ENCODE data around the gene PSMB10. TPM values are rescaled to one million over a fixed set of nuclear protein-coding genes. Genes with fewer than 3 reads are reported as not detected.

The PSMB10 gene
- total RNA-seq, 4 donors from 2014 or later, result 22.9 to 57.6 (median 39.4) TPM

GRCh38 chr16:67892899-67893742 lies 43.5 kb downstream of the PSMB10 start, which contains the start of gene PSKH1:
TSS of gene PSKH1 (plus strand) at chr16:67893254. CDS start at chr16:67908750, 15,496 bp downstream.
- WGBS, 2 donors, result 1% methylated on average over 30 to 54 of the region's 90 CpGs
- Histone ChIP-seq H3K27me3 (no peaks in the 10 kb centered on the region), H3K36me3 (no peaks in the 10 kb centered on the region), H3K4me1 (peaks cover 3 to 53% (median 32%) of the 10 kb centered on the region in 4 donors), H3K4me3 (peak within 1 kb of the TSS; percentile 64 to 98 (median 76)), H3K9me3 (no peaks in the 10 kb centered on the region), H3K27ac (peak within 1 kb of the TSS; percentile 82 to 99 (median 94))
- TF ChIP-seq CTCF (IDR thresholded peaks at IDR 0.05), result peak in 1 of 5 experiments; percentile 42
- TF ChIP-seq EP300 (IDR thresholded peaks at IDR 0.05), result peak; percentile 50 to 76
- peak; percentile 60 to 92 for TF ChIP-seq POLR2A (IDR thresholded peaks at IDR 0.05)
- peak; percentile 94 to 95 for DNase-seq (ENCODE audit: low spot score in 2 of 2)

DNA sequence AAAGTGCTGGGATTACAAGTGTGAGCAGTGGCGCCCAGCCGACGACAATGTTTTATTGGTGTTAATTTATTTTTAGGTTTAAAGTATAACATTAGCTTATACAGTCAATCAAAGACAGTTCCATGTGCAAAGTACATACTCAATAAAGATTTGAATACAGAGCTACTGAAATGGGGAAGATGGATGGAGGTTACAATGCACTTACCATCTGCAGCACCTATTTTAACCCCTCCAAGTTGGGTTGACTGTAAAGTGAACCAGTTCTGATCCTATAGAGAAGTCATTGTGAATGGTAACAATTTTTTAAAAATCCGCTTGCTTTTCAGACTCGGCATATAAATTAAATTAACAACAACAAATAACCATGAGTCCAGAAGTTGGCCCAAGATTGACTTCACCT lies 44.3 kb downstream of the PSMB10 start:
- peak overlapping the region in 3 of 4 donors; percentile 72 to 98 (median 81) for H3K4me3 ChIP-seq
- H3K36me3 ChIP-seq, result no peaks in the 10 kb centered on the region
- no peaks in the 10 kb centered on the region for H3K9me3 ChIP-seq
- 56 to 60% methylated on average over 5 of the region's 5 CpGs for WGBS, 2 donors
- H3K27ac ChIP-seq, result peak overlapping the region; percentile 82 to 99 (median 88)
- H3K27me3 ChIP-seq, result no peaks in the 10 kb centered on the region
- no peak for TF ChIP-seq POLR2A (IDR thresholded peaks at IDR 0.05)
- no peak for TF ChIP-seq EP300 (IDR thresholded peaks at IDR 0.05)
- TF ChIP-seq CTCF (IDR thresholded peaks at IDR 0.05), result no peak
- DNase-seq (ENCODE audit: low spot score in 2 of 2), result no peak
- H3K4me1 ChIP-seq, result peaks cover 3 to 45% (median 26%) of the 10 kb centered on the region in 4 donors

DNA sequence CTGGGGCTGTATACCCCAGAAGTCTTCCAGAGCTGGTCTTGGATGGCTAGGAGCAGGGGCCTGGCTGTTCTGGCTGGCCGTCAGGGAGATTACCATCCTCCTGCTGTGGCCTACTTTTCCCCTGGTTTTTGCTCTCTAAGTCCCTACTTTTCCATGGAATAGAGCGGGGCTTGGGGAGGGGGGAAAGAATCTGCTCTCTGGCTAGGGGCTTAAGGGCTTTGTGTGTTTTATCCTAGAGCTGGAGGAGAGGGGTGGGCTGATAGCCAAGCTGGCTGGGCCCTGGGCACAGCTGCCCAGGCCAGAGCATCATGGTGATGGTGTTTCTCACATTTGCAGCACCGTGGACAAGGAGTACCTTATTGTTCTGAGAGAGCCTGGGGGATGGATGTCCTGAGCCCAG lies 48.3 kb downstream of the PSMB10 start:
- no peak overlapping the region for H3K27ac ChIP-seq
- no peaks in the 10 kb centered on the region for H3K27me3 ChIP-seq
- TF ChIP-seq CTCF (IDR thresholded peaks at IDR 0.05) (no peak), EP300 (IDR thresholded peaks at IDR 0.05) (no peak), POLR2A (IDR thresholded peaks at IDR 0.05) (no peak)
- peaks cover 0 to 27% (median 0%) of the 10 kb centered on the region in 3 donors for H3K36me3 ChIP-seq
- WGBS, 2 donors, result 73 to 78% methylated on average over 3 of the region's 3 CpGs
- H3K4me1 ChIP-seq, result peaks cover 0 to 23% (median 7%) of the 10 kb centered on the region in 4 donors
- H3K9me3 ChIP-seq, result no peaks in the 10 kb centered on the region
- no peak for DNase-seq (ENCODE audit: low spot score in 2 of 2)
- H3K4me3 ChIP-seq, result no peak overlapping the region

DNA sequence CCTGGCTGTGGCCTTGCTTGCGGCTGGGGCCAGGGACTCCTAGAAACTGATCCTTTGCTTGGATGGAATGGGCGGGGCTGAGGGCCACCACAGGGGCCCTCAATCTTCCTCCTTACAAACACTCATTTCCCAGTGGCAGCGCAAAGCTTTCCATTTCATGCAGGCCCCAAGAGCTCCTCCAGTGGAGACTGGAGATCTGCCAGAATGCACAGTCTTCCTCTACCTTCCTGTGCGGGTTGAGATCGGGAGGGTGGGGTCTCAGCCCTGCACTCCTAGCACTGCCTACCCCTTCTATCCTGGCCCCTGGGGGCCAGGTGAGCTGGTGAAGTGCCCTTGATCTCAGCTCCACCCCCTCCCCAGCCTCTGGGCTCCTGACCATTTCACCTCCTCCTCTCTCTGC lies 50.3 kb downstream of the PSMB10 start:
- Histone ChIP-seq H3K4me1 (peaks cover 0 to 16% (median 7%) of the 10 kb centered on the region in 4 donors), H3K4me3 (no peak overlapping the region), H3K36me3 (peaks cover 0 to 46% (median 10%) of the 10 kb centered on the region in 3 donors), H3K27me3 (no peaks in the 10 kb centered on the region), H3K9me3 (no peaks in the 10 kb centered on the region), H3K27ac (no peak overlapping the region)
- no peak for TF ChIP-seq CTCF (IDR thresholded peaks at IDR 0.05)
- no peak for TF ChIP-seq POLR2A (IDR thresholded peaks at IDR 0.05)
- TF ChIP-seq EP300 (IDR thresholded peaks at IDR 0.05), result no peak
- DNase-seq (ENCODE audit: low spot score in 2 of 2), result no peak
- 92 to 93% methylated on average over 5 of the region's 5 CpGs for WGBS, 2 donors

- H3K36me3 ChIP-seq, result peaks cover 0 to 50% (median 14%) of the 10 kb centered on the region in 3 donors
- 91 to 94% methylated on average over 18 of the region's 19 CpGs for WGBS, 2 donors
- no peak overlapping the region for H3K27ac ChIP-seq
- no peak overlapping the region for H3K4me3 ChIP-seq
- no peak for DNase-seq (ENCODE audit: low spot score in 2 of 2)
- no peaks in the 10 kb centered on the region for H3K9me3 ChIP-seq
- H3K4me1 ChIP-seq, result peaks cover 0 to 16% (median 7%) of the 10 kb centered on the region in 4 donors
- no peaks in the 10 kb centered on the region for H3K27me3 ChIP-seq
- TF ChIP-seq EP300 (IDR thresholded peaks at IDR 0.05) (no peak), CTCF (IDR thresholded peaks at IDR 0.05) (no peak), POLR2A (IDR thresholded peaks at IDR 0.05) (no peak)
These were observed 50.7 kb downstream of the PSMB10 start for GRCh38 chr16:67885976-67886375.
